HL-60 (cell line): Measurements from ENCODE around the gene LAMP2.
A peak's percentile ranks its signal among the peaks of the same experiment; 100 is the strongest.

ENCODE experiments used
- DNase-seq, 2 experiments: peaks; one replicate each; pipeline ENCODE4 v3.0.0-alpha.2; 2010 to 2020; ENCODE audit warnings: low read depth in 1 of 2, low spot score in 1 of 2
- H3K27ac ChIP-seq: fragments of 250-450 bp; sonication (Bioruptor Pico); replicated peaks from 2 replicates; pipeline ENCODE4 v1.5.1; 2020; ENCODE audit warnings: mild to moderate bottlenecking, moderate library complexity
- H3K27me3 ChIP-seq: fragments of 250-450 bp; sonication (Bioruptor Pico); 2 replicates; pipeline ENCODE4 v1.5.1; 2021; ENCODE audit warnings: mild to moderate bottlenecking, moderate library complexity; ENCODE audit not compliant: insufficient read depth, poor library complexity, severe bottlenecking
- H3K4me3 ChIP-seq: replicated peaks from 2 replicates; pipeline ENCODE4 v1.5.1; 2011; ENCODE audit warnings: mild to moderate bottlenecking, control low read depth, low read length; ENCODE audit not compliant: insufficient read depth
- GABPA ChIP-seq: IDR thresholded peaks from 2 replicates; pipeline ENCODE4 v1.6.1; 2012; ENCODE audit warnings: low read depth
- POLR2AphosphoS5 ChIP-seq: IDR thresholded peaks from 2 replicates; pipeline ENCODE4 v1.6.1; 2012; ENCODE audit warnings: low read depth
- SPI1 ChIP-seq: IDR thresholded peaks from 2 replicates; pipeline ENCODE4 v1.6.1; 2012; ENCODE audit warnings: low read depth, mild to moderate bottlenecking, borderline replicate concordance
- long read RNA-seq: library from polyadenylated mRNA; unstranded; transcript quantifications from one replicate; pipeline ENCODE4 v2.0.0, GENCODE V29; 2020
- TF ChIP-seq, protein P1 (sequence below): IDR thresholded peaks from one replicate; pipeline ENCODE4 v1.5.1; 2011; ENCODE audit warnings: low read length, control low read depth, inconsistent platforms; ENCODE audit not compliant: insufficient read depth
- TF ChIP-seq, protein P2 (sequence below): IDR thresholded peaks from 2 replicates; pipeline ENCODE4 v1.6.1; 2012; ENCODE audit warnings: low read depth; ENCODE audit not compliant: insufficient replicate concordance

LAMP2 gene
- long read RNA-seq, full-length matches to known transcripts: 671 of 740 reads
- long read RNA-seq, partial matches to known transcripts: 19 of 740 reads
- long read RNA-seq, other reads (novel, unspliced or antisense): 50 of 740 reads

- DNase-seq: peak; percentile 73 to 87
- TF ChIP-seq, protein P1, sequence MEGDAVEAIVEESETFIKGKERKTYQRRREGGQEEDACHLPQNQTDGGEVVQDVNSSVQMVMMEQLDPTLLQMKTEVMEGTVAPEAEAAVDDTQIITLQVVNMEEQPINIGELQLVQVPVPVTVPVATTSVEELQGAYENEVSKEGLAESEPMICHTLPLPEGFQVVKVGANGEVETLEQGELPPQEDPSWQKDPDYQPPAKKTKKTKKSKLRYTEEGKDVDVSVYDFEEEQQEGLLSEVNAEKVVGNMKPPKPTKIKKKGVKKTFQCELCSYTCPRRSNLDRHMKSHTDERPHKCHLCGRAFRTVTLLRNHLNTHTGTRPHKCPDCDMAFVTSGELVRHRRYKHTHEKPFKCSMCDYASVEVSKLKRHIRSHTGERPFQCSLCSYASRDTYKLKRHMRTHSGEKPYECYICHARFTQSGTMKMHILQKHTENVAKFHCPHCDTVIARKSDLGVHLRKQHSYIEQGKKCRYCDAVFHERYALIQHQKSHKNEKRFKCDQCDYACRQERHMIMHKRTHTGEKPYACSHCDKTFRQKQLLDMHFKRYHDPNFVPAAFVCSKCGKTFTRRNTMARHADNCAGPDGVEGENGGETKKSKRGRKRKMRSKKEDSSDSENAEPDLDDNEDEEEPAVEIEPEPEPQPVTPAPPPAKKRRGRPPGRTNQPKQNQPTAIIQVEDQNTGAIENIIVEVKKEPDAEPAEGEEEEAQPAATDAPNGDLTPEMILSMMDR: no peak
- TF ChIP-seq POLR2AphosphoS5 (peak; percentile 54), SPI1 (no peak)
- peak within 1 kb of the TSS; percentile 92 for H3K27ac ChIP-seq
- H3K27me3 ChIP-seq: no peaks in the 10 kb centered on the region
- H3K4me3 ChIP-seq: peak within 1 kb of the TSS; percentile 71
Measured at GRCh38 chrX:120468825-120469525, at the start of gene LAMP2. LAMP2 (minus strand) TSS chrX:120469296; CDS start chrX:120469169, 127 bp downstream.

GRCh38 chrX:120517936-120518335, 48.8 kb upstream of the LAMP2 start:
- no peak overlapping the region for H3K27ac ChIP-seq
- DNase-seq: no peak

GRCh38 chrX:120514236-120514635, 45.1 kb upstream of the LAMP2 start:
- TF ChIP-seq GABPA: no peak
- TF ChIP-seq SPI1: no peak
- no peak for TF ChIP-seq POLR2AphosphoS5
- TF ChIP-seq, protein P1: no peak
- TF ChIP-seq, protein P2, sequence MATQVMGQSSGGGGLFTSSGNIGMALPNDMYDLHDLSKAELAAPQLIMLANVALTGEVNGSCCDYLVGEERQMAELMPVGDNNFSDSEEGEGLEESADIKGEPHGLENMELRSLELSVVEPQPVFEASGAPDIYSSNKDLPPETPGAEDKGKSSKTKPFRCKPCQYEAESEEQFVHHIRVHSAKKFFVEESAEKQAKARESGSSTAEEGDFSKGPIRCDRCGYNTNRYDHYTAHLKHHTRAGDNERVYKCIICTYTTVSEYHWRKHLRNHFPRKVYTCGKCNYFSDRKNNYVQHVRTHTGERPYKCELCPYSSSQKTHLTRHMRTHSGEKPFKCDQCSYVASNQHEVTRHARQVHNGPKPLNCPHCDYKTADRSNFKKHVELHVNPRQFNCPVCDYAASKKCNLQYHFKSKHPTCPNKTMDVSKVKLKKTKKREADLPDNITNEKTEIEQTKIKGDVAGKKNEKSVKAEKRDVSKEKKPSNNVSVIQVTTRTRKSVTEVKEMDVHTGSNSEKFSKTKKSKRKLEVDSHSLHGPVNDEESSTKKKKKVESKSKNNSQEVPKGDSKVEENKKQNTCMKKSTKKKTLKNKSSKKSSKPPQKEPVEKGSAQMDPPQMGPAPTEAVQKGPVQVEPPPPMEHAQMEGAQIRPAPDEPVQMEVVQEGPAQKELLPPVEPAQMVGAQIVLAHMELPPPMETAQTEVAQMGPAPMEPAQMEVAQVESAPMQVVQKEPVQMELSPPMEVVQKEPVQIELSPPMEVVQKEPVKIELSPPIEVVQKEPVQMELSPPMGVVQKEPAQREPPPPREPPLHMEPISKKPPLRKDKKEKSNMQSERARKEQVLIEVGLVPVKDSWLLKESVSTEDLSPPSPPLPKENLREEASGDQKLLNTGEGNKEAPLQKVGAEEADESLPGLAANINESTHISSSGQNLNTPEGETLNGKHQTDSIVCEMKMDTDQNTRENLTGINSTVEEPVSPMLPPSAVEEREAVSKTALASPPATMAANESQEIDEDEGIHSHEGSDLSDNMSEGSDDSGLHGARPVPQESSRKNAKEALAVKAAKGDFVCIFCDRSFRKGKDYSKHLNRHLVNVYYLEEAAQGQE: no peak
- Histone ChIP-seq H3K4me3 (no peak overlapping the region), H3K27ac (no peak overlapping the region), H3K27me3 (no peaks in the 10 kb centered on the region)
- peak in 1 of 2 experiments; percentile 34 for DNase-seq

More at GRCh38 chrX:120517936-120518335, 48.8 kb upstream of the LAMP2 start:
- no peak for TF ChIP-seq GABPA
- TF ChIP-seq, protein P1: no peak
- TF ChIP-seq, protein P2: no peak
- no peak for TF ChIP-seq SPI1
- TF ChIP-seq POLR2AphosphoS5: no peak
- no peaks in the 10 kb centered on the region for H3K27me3 ChIP-seq
- H3K4me3 ChIP-seq: no peak overlapping the region

- H3K4me3 ChIP-seq: no peak overlapping the region
- no peaks in the 10 kb centered on the region for H3K27me3 ChIP-seq
- no peak for DNase-seq
- TF ChIP-seq GABPA: no peak
- no peak for TF ChIP-seq SPI1
- TF ChIP-seq, protein P1: no peak
- no peak for TF ChIP-seq POLR2AphosphoS5
- TF ChIP-seq, protein P2: no peak
- H3K27ac ChIP-seq: no peak overlapping the region
Measured at GRCh38 chrX:120512627-120513026, 43.5 kb upstream of the LAMP2 start.
